GM04504 (cell line): ENCODE data around the gene ZNF260.
"Not testable (repeated sequence)": the region's sequence is repeated elsewhere in the genome, so short reads cannot be mapped to it uniquely, and the experiment has no call there.

ENCODE experiments used
- DNase-seq: peaks from one replicate; pipeline ENCODE4 v3.0.0-alpha.2; 2012; ENCODE audit warnings: low read depth

The ZNF260 gene

GRCh38 chr19:36528194-36528920 lies at the start of gene ZNF260:
TSS of gene ZNF260 (minus strand) at chr19:36528271. CDS start at chr19:36515238, 13,033 bp downstream.
- DNase-seq = peak; percentile 98

GRCh38 chr19:36577271-36577996 lies 49.4 kb upstream of the ZNF260 start:
- DNase-seq = no peak

- no peak for DNase-seq
These were observed 46.7 kb upstream of the ZNF260 start for GRCh38 chr19:36574741-36575140.

GRCh38 chr19:36573895-36574720 lies 46.0 kb upstream of the ZNF260 start:
- DNase-seq = peak; percentile 7

- peak; percentile 69 for DNase-seq
These were observed 45.2 kb upstream of the ZNF260 start, which contains the start of gene ZNF529 for GRCh38 chr19:36573020-36573894. TSS of gene ZNF529 (minus strand) at chr19:36573292. CDS start at chr19:36572346, 946 bp downstream.

- no peak for DNase-seq
These were observed 44.5 kb upstream of the ZNF260 start for GRCh38 chr19:36572593-36573019.

GRCh38 chr19:36564391-36564790 lies 36.3 kb upstream of the ZNF260 start:
- no peak for DNase-seq

- DNase-seq = no peak
These were observed 19.1 kb upstream of the ZNF260 start for GRCh38 chr19:36547001-36547732.

- DNase-seq = no peak
These were observed 949 bp upstream of the ZNF260 start for GRCh38 chr19:36528921-36529518.

GRCh38 chr19:36527873-36528193 lies 238 bp downstream of the ZNF260 start:
- no peak for DNase-seq

GRCh38 chr19:36527341-36527740 lies 730 bp downstream of the ZNF260 start:
- no peak for DNase-seq

- no peak for DNase-seq
These were observed 1.5 kb downstream of the ZNF260 start for GRCh38 chr19:36526581-36526980.

- DNase-seq = no peak
These were observed 3.5 kb downstream of the ZNF260 start for GRCh38 chr19:36524617-36525016.

GRCh38 chr19:36514012-36514612 lies 14.0 kb downstream of the ZNF260 start:
- DNase-seq = no peak

GRCh38 chr19:36508325-36508724 lies 19.7 kb downstream of the ZNF260 start:
- DNase-seq = no peak

- no peak for DNase-seq
These were observed 26.1 kb downstream of the ZNF260 start for GRCh38 chr19:36501973-36502372.

GRCh38 chr19:36497001-36497400 lies 31.1 kb downstream of the ZNF260 start:
- DNase-seq = no peak

- peak; percentile 43 for DNase-seq
These were observed 35.2 kb downstream of the ZNF260 start for GRCh38 chr19:36492689-36493453.

GRCh38 chr19:36490846-36491245 lies 37.2 kb downstream of the ZNF260 start:
- not testable (repeated sequence) for DNase-seq
